ENCODE measurements around the gene TVP23A. TPM values are rescaled to one million over a fixed set of nuclear protein-coding genes. Genes with fewer than 3 reads are reported as not detected.
"Not testable (repeated sequence)": the region's sequence is repeated elsewhere in the genome, so short reads cannot be mapped to it uniquely, and the experiment has no call there.

The TVP23A gene
- polyA plus RNA-seq, 4 donors = 2.4 to 5.0 (median 4.7) TPM

GRCh38 chr16:10808218-10808617 lies 10.4 kb downstream of the TVP23A start:
- no peak for DNase-seq (ENCODE audit: low read depth in 4 of 4, low spot score in 2 of 4)

- DNase-seq (ENCODE audit: low read depth in 4 of 4, low spot score in 2 of 4) = no peak
Observed at GRCh38 chr16:10806698-10807097, 11.9 kb downstream of the TVP23A start.

- DNase-seq (ENCODE audit: low read depth in 4 of 4, low spot score in 2 of 4) = no peak
Observed at GRCh38 chr16:10805334-10805733, 13.3 kb downstream of the TVP23A start.

GRCh38 chr16:10799736-10800135 lies 18.9 kb downstream of the TVP23A start:
- no peak for DNase-seq (ENCODE audit: low read depth in 4 of 4, low spot score in 2 of 4)

GRCh38 chr16:10791048-10791447 lies 27.5 kb downstream of the TVP23A start:
- DNase-seq (ENCODE audit: low read depth in 4 of 4, low spot score in 2 of 4) = no peak

GRCh38 chr16:10788630-10789029 lies 30.0 kb downstream of the TVP23A start:
- DNase-seq (ENCODE audit: low read depth in 4 of 4, low spot score in 2 of 4) = not testable (repeated sequence)

GRCh38 chr16:10787304-10787703 lies 31.3 kb downstream of the TVP23A start:
- DNase-seq (ENCODE audit: low read depth in 4 of 4, low spot score in 2 of 4) = no peak

- DNase-seq (ENCODE audit: low read depth in 4 of 4, low spot score in 2 of 4) = no peak
Observed at GRCh38 chr16:10782628-10783027, 36.0 kb downstream of the TVP23A start.

- DNase-seq (ENCODE audit: low read depth in 4 of 4, low spot score in 2 of 4) = no peak
Observed at GRCh38 chr16:10780628-10781027, 38.0 kb downstream of the TVP23A start.

GRCh38 chr16:10779908-10780307 lies 38.7 kb downstream of the TVP23A start:
- not testable (repeated sequence) for DNase-seq (ENCODE audit: low read depth in 4 of 4, low spot score in 2 of 4)

GRCh38 chr16:10777356-10777755 lies 41.2 kb downstream of the TVP23A start:
- DNase-seq (ENCODE audit: low read depth in 4 of 4, low spot score in 2 of 4) = no peak

- not testable (repeated sequence) for DNase-seq (ENCODE audit: low read depth in 4 of 4, low spot score in 2 of 4)
Observed at GRCh38 chr16:10776923-10777322, 41.7 kb downstream of the TVP23A start.

GRCh38 chr16:10776280-10776679 lies 42.3 kb downstream of the TVP23A start:
- no peak for DNase-seq (ENCODE audit: low read depth in 4 of 4, low spot score in 2 of 4)

GRCh38 chr16:10770907-10771306 lies 47.7 kb downstream of the TVP23A start:
- no peak for DNase-seq (ENCODE audit: low read depth in 4 of 4, low spot score in 2 of 4)

GRCh38 chr16:10769381-10769780 lies 49.2 kb downstream of the TVP23A start:
- no peak for DNase-seq (ENCODE audit: low read depth in 4 of 4, low spot score in 2 of 4)

GRCh38 chr16:10767127-10767526 lies 51.5 kb downstream of the TVP23A start:
- DNase-seq (ENCODE audit: low read depth in 4 of 4, low spot score in 2 of 4) = no peak

- DNase-seq (ENCODE audit: low read depth in 4 of 4, low spot score in 2 of 4) = no peak
Observed at GRCh38 chr16:10765772-10766171, 52.8 kb downstream of the TVP23A start.

GRCh38 chr16:10763456-10763855 lies 55.1 kb downstream of the TVP23A start:
- DNase-seq (ENCODE audit: low read depth in 4 of 4, low spot score in 2 of 4) = no peak

- DNase-seq (ENCODE audit: low read depth in 4 of 4, low spot score in 2 of 4) = no peak
Observed at GRCh38 chr16:10762336-10763016, 56.1 kb downstream of the TVP23A start.

GRCh38 chr16:10761373-10761772 lies 57.2 kb downstream of the TVP23A start:
- no peak for DNase-seq (ENCODE audit: low read depth in 4 of 4, low spot score in 2 of 4)

GRCh38 chr16:10760858-10761257 lies 57.7 kb downstream of the TVP23A start:
- DNase-seq (ENCODE audit: low read depth in 4 of 4, low spot score in 2 of 4) = no peak

- DNase-seq (ENCODE audit: low read depth in 4 of 4, low spot score in 2 of 4) = no peak
Observed at GRCh38 chr16:10756574-10756973, 62.0 kb downstream of the TVP23A start.

- DNase-seq (ENCODE audit: low read depth in 4 of 4, low spot score in 2 of 4) = no peak
Observed at GRCh38 chr16:10754941-10755340, 63.7 kb downstream of the TVP23A start.

All from left renal cortex interstitium (tissue), 4 donors.